Activated naive CD4-positive, alpha-beta T cell treated with anti-CD3 and anti-CD28 coated beads, Interleukin-2, amount 50 U/mL, for 24 hours (primary cell): ENCODE results near the gene RIN2.
"Not testable (repeated sequence)": the region's sequence is repeated elsewhere in the genome, so short reads cannot be mapped to it uniquely, and the experiment has no call there.

Source experiments
- H3K27ac Mint-ChIP-seq: one replicate; pipeline ENCODE4 v1.8.0; 2021; ENCODE audit warnings: mild to moderate bottlenecking, mixed read lengths
- H3K27me3 Mint-ChIP-seq: one replicate; pipeline ENCODE4 v1.8.0; 2021; ENCODE audit warnings: mixed read lengths
- H3K36me3 Mint-ChIP-seq: one replicate; pipeline ENCODE4 v1.8.0; 2021; ENCODE audit warnings: mixed read lengths
- H3K4me1 Mint-ChIP-seq: one replicate; pipeline ENCODE4 v1.8.0; 2021; ENCODE audit warnings: mixed read lengths
- H3K4me3 Mint-ChIP-seq: one replicate; pipeline ENCODE4 v1.8.0; 2021; ENCODE audit warnings: mild to moderate bottlenecking, mixed read lengths
- H3K9me3 Mint-ChIP-seq: one replicate; pipeline ENCODE4 v1.8.0; 2021; ENCODE audit warnings: mixed read lengths

RIN2 gene

DNA sequence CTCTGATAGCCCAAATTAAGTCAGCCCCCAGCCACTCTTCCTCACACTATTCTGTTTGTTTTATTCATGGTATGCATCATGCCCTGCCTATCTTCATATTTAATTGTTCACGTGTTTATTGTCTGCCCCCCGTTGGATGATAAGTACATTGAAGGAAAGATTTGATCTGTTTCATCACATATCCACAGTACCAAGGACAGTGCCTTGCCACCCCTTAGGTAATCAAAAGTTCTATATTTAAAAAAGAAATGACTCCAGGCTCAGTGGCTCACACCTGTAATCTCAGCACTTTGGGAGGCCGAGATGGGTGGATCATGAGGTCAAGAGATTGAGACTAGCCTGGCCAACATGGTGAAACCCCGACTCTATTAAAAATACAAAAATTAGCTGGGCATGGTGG lies 10.2 kb upstream of the RIN2 start:
- H3K9me3 Mint-ChIP-seq = no peaks in the 10 kb centered on the region

DNA sequence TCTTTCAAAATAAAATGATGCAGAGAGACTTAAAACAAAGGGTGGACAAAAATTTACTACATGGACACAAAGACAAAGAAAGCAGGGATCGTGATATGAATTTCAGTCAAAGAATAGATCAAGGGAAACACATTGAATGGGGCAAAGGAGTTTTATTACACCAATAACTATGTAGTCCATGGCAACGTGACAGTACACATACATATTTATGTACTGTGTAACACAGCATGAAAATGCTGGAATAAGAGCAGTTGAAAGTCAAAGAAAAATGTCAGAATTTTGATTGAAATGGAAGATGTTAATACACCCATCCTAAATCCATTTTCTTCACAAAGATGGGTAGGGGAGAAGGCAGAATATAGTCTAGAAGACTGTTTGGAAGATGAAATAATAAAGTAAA lies 9.4 kb upstream of the RIN2 start:
- Mint-ChIP-seq H3K9me3 (no peaks in the 10 kb centered on the region), H3K4me1 (no peaks in the 10 kb centered on the region), H3K27me3 (peaks cover 2% of the 10 kb centered on the region), H3K36me3 (no peaks in the 10 kb centered on the region), H3K27ac (no peak overlapping the region), H3K4me3 (no peak overlapping the region)

More for the DNA sequence above, 10.2 kb upstream of the RIN2 start:
- Mint-ChIP-seq H3K27me3 (peaks cover 2% of the 10 kb centered on the region), H3K4me3 (no peak overlapping the region), H3K4me1 (no peaks in the 10 kb centered on the region), H3K36me3 (no peaks in the 10 kb centered on the region), H3K27ac (no peak overlapping the region)

DNA sequence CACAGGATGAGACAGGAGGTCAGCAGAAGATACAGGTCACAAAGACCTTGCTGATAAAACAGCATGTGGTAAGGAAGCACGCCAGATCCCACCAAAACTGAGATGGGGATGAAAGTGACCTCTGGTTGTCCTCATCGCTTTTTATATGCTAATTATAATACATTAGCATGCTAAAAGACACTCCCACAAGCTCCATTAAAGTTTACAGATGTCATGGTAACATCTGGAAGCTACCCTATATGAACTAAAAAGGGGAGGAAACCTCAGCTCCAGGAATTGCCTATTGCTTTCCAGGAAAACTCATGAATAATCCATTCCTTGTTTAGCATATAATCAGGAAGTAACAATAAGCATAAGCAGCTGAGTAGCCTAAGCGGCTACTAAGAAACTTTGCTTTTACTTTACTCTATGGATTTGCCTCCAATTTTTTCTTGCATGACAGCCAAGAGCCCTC lies 8.4 kb upstream of the RIN2 start:
- Mint-ChIP-seq H3K4me3 (no peak overlapping the region), H3K27me3 (peaks cover 2% of the 10 kb centered on the region), H3K4me1 (no peaks in the 10 kb centered on the region), H3K9me3 (no peaks in the 10 kb centered on the region), H3K36me3 (no peaks in the 10 kb centered on the region), H3K27ac (no peak overlapping the region)

DNA sequence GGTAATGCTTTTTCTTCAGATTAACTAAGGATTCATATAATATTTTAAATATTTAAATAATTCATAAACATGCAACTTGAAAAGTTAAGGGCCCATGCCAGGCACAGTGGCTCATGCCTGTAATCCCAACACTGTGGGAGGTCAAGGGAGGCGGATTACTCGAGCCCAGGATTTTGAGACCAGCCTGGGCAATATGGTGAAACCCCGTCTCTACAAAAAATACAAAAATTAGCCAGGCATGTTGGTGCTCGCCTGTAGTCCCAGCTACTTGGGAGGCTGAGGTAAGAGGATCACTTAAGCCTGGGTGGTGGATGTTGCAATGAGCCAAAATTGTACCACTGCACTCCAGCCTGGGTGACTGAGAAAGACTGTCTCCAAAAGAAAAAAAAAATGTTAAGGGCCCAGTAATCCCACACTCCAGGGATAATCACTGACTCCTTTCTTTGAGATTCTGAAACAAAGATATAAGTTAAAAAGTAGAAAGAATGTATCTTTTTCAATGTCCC lies 7.9 kb upstream of the RIN2 start:
- no peaks in the 10 kb centered on the region for H3K4me1 Mint-ChIP-seq
- H3K9me3 Mint-ChIP-seq = no peaks in the 10 kb centered on the region
- no peaks in the 10 kb centered on the region for H3K36me3 Mint-ChIP-seq
- H3K27me3 Mint-ChIP-seq = peaks cover 2% of the 10 kb centered on the region
- no peak overlapping the region for H3K4me3 Mint-ChIP-seq
- H3K27ac Mint-ChIP-seq = no peak overlapping the region

DNA sequence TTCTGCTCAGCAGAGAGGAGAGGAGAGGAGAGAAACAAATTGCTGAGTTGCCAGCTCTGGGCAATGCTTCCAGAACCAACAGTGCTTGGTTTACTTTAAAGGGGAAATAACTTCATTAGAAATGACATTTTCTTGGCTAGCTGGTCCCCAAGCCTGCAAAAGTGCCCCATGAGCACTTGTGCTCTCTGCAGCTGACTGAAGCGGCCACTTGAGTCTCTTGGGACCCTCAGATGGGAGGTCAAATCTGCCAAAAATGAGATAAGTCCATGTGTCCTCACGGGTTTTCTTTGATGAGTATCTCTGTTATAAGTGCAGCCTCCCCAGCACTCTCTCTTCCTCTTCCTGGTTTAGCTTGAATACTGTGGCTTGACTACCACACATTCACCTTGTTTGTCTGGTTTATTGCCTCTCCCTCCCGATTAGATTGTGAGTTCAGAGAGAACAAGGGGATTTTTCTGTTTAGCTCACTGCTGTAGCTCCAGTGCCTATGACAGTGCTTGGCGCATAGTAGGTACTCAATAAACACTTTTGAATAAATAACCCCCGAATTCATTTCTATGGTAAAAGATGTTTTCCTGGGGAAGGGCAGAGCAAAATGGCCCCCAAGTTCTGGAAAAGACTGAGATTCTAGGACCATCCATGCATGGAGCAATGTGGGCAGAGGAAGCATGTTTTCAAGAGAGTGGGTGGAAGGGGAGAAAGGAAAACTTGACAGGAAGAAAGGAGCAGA lies 7.0 kb upstream of the RIN2 start:
- Mint-ChIP-seq H3K36me3 (no peaks in the 10 kb centered on the region), H3K27ac (no peak overlapping the region), H3K9me3 (no peaks in the 10 kb centered on the region), H3K27me3 (peaks cover 3% of the 10 kb centered on the region), H3K4me1 (no peaks in the 10 kb centered on the region), H3K4me3 (no peak overlapping the region)

DNA sequence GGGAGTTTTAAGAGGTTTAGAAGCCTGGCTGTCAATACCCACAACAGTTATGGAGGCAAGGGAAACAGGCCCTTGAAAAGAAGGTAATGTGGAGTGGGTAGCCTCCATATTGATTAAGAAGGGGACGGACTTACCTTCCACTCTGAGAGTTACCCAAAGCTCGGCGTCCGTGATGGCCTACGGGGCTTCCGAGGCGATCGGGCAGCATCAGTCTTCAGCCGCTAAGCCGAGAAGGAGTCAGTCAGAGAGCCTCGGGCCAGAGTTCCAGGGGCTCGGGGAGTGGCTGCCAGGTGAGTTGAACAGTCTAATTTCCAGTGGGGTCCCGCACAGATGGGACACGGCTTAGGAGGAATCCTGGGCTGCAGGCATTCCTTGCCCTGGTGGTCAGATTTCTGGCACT lies 3.9 kb upstream of the RIN2 start:
- not testable (repeated sequence) for H3K36me3 Mint-ChIP-seq, H3K4me3 Mint-ChIP-seq, H3K4me1 Mint-ChIP-seq, H3K9me3 Mint-ChIP-seq, H3K27ac Mint-ChIP-seq
- peaks cover 19% of the 10 kb centered on the region for H3K27me3 Mint-ChIP-seq

DNA sequence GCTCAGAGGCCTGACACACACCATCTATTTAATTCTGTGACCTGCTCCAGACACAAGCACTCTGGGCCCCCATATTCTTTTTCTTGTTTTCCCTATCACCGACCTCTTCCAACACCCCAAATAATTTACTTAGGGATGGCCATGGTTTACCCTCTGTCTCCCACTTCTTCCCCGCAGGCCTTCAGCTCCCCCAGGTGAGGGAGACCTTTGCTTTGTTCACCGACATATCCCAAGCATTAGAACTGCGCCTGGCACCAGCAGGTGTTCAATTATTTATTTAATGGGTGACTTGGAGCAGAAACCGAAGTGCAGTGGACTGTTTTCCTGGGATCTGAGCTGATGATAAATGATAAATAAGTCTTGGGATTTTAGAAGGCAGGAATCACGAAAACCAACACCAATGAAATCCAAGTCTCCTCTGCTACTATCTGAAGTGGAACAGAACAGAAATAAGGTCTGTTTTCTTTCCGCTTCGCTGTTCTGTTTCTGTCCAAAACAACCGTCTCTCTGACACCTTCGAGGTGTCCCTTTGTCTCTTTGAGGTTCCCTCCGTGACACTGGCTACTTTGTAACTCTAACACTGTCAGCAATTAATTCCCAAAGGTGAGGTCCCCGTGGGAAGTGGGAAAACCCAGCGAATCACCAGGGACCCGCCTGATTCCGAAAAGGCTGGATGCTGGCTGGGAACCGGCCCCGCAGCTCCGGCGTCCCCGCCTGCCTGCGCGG lies 1.1 kb upstream of the RIN2 start:
- no peak overlapping the region for H3K27ac Mint-ChIP-seq
- no peaks in the 10 kb centered on the region for H3K9me3 Mint-ChIP-seq
- no peaks in the 10 kb centered on the region for H3K36me3 Mint-ChIP-seq
- no peak overlapping the region for H3K4me3 Mint-ChIP-seq
- no peaks in the 10 kb centered on the region for H3K4me1 Mint-ChIP-seq
- peaks cover 28% of the 10 kb centered on the region for H3K27me3 Mint-ChIP-seq

GRCh38 chr20:19757487-19758132 lies 448 bp upstream of the RIN2 start:
- Mint-ChIP-seq H3K4me3 (no peak overlapping the region), H3K9me3 (no peaks in the 10 kb centered on the region), H3K27ac (no peak overlapping the region), H3K4me1 (no peaks in the 10 kb centered on the region), H3K27me3 (peaks cover 27% of the 10 kb centered on the region), H3K36me3 (no peaks in the 10 kb centered on the region)

DNA sequence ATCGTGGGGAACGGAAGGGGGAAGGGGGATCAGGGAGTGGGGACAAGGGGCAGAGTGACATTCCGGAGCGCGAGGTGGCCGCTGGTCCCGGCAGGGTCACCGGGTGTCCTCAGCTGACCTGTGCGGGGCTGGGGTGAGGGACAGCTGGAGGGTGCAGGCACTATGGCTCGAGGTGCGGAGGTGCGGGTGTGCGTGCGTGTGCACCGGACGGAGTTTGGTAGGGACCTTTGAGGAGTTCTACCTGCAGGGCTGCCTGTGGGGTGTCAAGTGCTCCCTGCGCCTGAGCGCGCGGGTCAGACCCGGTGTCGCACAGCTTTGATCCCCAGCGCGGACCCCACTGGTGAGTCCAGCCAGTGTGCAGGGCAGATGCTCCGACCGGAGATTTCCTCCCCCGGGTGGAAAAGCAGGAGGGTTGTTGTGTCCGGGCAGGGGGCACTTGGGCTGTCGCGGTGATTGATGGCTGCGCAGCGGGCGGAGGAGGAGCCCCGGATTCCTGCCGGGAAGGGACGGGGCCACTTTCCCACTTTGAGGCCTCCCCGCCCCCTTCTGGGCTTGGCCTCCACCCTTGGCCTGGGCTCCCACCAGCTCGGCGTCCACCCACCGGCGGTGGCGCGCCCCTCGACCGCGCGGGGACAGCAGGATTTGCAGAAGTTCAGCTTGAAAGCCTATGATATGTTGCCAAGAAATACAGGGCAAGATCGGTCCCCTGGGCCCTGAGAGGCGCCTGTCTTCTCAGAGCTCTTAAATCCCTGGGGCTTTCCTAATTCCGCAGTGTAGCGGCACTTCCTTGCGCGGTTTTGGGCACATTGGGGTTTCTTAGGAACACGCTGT lies 658 bp downstream of the RIN2 start:
- H3K36me3 Mint-ChIP-seq = no peaks in the 10 kb centered on the region
- no peak overlapping the region for H3K4me3 Mint-ChIP-seq
- no peak overlapping the region for H3K27ac Mint-ChIP-seq
- H3K4me1 Mint-ChIP-seq = no peaks in the 10 kb centered on the region
- H3K9me3 Mint-ChIP-seq = no peaks in the 10 kb centered on the region
- H3K27me3 Mint-ChIP-seq = peaks cover 27% of the 10 kb centered on the region

DNA sequence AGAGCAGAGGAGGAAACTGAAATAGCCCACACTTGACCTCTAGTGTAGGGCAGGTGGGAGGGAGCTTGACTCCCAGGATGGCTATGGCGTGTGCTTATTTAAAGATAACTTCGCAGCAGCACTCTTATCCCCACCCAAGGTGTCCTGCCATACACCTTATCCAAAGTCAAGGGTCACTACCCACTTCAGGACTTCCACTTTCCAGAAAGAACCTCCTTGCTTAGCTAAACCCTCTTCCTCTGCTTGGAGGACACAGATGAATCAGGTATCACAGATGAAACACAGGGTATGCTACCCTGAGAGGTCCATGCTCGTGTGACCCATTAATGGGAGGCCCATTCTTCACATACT lies 2.3 kb downstream of the RIN2 start:
- no peak overlapping the region for H3K27ac Mint-ChIP-seq
- no peaks in the 10 kb centered on the region for H3K4me1 Mint-ChIP-seq
- no peaks in the 10 kb centered on the region for H3K9me3 Mint-ChIP-seq
- no peaks in the 10 kb centered on the region for H3K36me3 Mint-ChIP-seq
- H3K4me3 Mint-ChIP-seq = no peak overlapping the region
- peaks cover 27% of the 10 kb centered on the region for H3K27me3 Mint-ChIP-seq

DNA sequence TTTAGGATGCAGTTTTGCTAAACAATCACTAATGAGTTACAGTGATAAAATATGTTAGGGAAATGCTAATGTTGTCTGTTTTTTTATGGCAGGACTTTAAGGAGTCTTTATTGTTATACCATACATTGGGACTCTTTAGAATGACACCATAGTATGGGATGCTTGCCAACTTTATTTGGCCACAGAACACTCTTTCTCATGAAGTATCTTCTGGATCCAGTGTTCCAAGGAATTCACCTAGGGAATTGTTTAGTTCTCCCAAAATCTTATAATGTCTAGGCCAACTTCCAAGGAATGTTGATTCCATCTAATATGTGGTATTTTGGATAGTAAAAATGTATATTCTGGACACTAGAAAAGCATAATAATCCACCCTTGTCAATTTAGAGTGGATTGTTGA lies 3.3 kb downstream of the RIN2 start:
- no peaks in the 10 kb centered on the region for H3K4me1 Mint-ChIP-seq
- no peaks in the 10 kb centered on the region for H3K9me3 Mint-ChIP-seq
- H3K36me3 Mint-ChIP-seq = no peaks in the 10 kb centered on the region
- no peak overlapping the region for H3K4me3 Mint-ChIP-seq
- H3K27ac Mint-ChIP-seq = no peak overlapping the region
- peaks cover 24% of the 10 kb centered on the region for H3K27me3 Mint-ChIP-seq

DNA sequence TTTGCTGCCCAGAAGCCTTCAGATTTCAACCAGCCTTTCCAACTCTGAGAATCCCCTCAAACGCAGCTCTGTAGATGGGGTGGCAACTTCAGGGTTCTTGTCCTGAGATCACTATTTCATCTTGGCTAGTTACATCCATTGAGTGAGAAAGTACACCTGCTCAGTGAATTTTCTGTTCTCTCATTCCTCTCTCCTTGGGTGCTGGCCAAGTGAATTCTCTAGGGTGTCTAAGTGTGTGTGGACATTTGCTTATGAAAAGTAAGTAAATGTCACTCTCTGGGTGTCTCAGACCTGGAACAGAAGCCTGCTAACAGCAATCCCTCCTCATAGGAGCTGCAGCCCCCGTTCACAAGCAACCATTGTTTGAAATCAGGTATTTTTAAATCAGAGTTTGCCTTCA lies 3.8 kb downstream of the RIN2 start:
- H3K36me3 Mint-ChIP-seq = no peaks in the 10 kb centered on the region
- no peak overlapping the region for H3K27ac Mint-ChIP-seq
- H3K4me1 Mint-ChIP-seq = no peaks in the 10 kb centered on the region
- no peaks in the 10 kb centered on the region for H3K9me3 Mint-ChIP-seq
- H3K4me3 Mint-ChIP-seq = no peak overlapping the region
- peaks cover 20% of the 10 kb centered on the region for H3K27me3 Mint-ChIP-seq

DNA sequence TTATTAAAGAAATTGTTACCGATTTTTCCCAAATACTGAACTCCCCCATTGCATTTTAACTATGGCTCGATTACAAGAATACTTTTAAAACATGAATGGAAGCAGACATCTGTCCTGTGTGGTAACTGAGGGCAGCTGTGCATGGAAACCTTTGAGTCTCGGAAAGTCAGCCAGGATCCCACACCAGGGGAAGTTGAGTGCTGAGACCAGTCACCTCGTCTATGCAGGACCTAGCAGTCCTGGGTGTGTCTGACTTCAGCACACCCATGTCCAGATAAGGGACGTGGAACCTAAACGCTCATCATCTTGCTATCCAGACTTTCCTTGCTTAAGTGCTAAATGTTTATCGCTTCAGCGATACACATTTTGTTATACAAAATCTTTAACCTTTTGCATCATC lies 6.1 kb downstream of the RIN2 start:
- no peak overlapping the region for H3K27ac Mint-ChIP-seq
- H3K4me3 Mint-ChIP-seq = no peak overlapping the region
- H3K27me3 Mint-ChIP-seq = peaks cover 14% of the 10 kb centered on the region
- no peaks in the 10 kb centered on the region for H3K4me1 Mint-ChIP-seq
- H3K36me3 Mint-ChIP-seq = no peaks in the 10 kb centered on the region
- no peaks in the 10 kb centered on the region for H3K9me3 Mint-ChIP-seq

DNA sequence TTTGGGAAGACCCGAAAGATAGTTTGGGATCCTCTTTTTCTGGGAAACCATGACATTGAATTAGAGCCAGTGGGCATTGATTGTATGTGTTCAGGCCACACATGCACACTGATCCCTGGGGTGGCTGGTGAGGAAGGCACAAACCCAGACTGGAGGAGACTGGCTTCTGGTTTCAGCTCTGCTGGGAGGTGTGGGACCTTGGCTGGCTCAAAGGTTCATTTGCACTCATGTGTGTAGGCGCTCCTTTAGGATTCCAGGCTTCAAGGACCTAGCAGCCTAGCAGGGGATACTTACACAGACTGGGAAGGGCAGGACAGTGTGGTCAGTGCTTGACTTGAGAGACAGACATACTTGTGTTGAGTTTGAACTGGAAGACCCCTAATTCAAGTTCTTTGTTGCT lies 7.2 kb downstream of the RIN2 start:
- H3K4me3 Mint-ChIP-seq = no peak overlapping the region
- H3K4me1 Mint-ChIP-seq = no peaks in the 10 kb centered on the region
- no peak overlapping the region for H3K27ac Mint-ChIP-seq
- no peaks in the 10 kb centered on the region for H3K9me3 Mint-ChIP-seq
- peaks cover 13% of the 10 kb centered on the region for H3K27me3 Mint-ChIP-seq
- H3K36me3 Mint-ChIP-seq = no peaks in the 10 kb centered on the region

DNA sequence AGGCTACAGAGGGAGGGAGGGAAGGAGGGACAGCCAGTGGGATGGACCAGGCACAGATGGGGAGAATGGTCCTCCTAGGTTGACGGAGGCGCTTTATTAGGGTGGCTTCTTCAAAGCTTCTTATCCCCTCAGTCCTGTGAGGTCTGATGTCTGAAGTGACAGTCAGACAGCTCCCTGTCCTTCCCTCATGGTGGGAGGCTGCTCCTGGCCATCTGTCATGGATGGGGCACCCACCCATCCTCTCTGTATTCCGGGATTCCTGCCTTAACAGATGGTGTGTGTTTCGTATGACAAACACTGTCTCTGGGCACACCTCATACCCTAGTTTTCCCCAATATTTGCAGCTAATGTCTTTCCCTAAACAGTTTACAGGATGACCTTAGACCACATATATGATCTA lies 7.9 kb downstream of the RIN2 start:
- no peaks in the 10 kb centered on the region for H3K4me1 Mint-ChIP-seq
- no peak overlapping the region for H3K4me3 Mint-ChIP-seq
- no peaks in the 10 kb centered on the region for H3K9me3 Mint-ChIP-seq
- H3K27ac Mint-ChIP-seq = no peak overlapping the region
- H3K36me3 Mint-ChIP-seq = no peaks in the 10 kb centered on the region
- peaks cover 8% of the 10 kb centered on the region for H3K27me3 Mint-ChIP-seq
